ENCODE results near the gene MID1IP1. TPM values are rescaled to one million over a fixed set of nuclear protein-coding genes. Genes with fewer than 3 reads are reported as not detected.

The MID1IP1 gene
- total and polyA plus RNA-seq, 2 of the 8 experiments (the other 6 are each of a cell fraction or from before 2014, with no cell fraction given), result 118 to 128 TPM

DNA sequence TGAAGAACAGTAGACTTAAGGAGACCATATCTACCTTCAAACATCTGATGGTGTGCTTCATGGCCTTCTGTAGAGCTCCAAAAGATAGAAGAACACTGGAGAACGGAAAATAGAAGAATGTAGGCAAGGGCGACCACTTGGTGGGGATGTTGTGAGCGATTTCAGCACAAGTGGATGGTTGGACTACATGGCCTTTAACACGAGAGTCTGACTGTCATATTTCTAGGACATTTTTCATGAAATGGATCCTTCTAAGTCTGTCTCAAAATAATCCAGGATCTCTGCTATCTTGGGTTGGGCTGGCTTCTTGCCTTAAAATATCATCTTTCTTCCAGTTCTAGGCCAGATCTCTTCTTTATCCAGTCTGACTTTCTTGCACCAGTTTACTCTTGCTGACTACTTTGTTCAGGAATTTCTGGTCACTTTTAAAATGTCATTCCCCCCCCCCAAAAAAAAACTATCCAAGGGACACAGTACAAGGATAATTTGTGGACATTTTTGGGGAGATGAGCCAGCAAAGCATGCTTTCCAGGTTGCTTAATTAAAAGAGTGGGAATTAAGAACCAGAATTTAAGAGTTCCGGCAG lies 1.2 kb upstream of the MID1IP1 start:
- Histone ChIP-seq H3K4me2 (ENCODE audit: insufficient read depth in 1 of 2, low read depth in 2 of 2, low read length in 2 of 2) (no peak overlapping the region), H3K23me2 (ENCODE audit: low read depth, low read length) (peaks cover 3% of the 10 kb centered on the region; the same call in 1 of the 2 replicates), H2BK20ac (ENCODE audit: low read length) (no peak overlapping the region), H3K9me3 (ENCODE audit: insufficient read depth in 2 of 2, low read depth in 1 of 2, low read length in 1 of 2) (no peaks in the 10 kb centered on the region), H4K91ac (replicated peaks; ENCODE audit: insufficient read length, low read length) (no peak overlapping the region), H3K18ac (ENCODE audit: extremely low read depth, low read length) (no peak overlapping the region), H3K4me3 (ENCODE audit: extremely low read depth in 1 of 4, insufficient read depth in 2 of 4, low read depth in 3 of 4, low read length in 4 of 4) (no peak overlapping the region), H2BK12ac (ENCODE audit: low read depth, low read length) (no peak overlapping the region), H3K56ac (replicated peaks; ENCODE audit: insufficient read length, low read depth, low read length) (no peak overlapping the region), H3K36me3 (ENCODE audit: control insufficient read depth in 2 of 4, insufficient read depth in 4 of 4, low read length in 3 of 4) (peaks cover 0 to 15% (median 2%) of the 10 kb centered on the region in 4 experiments; a peak in 3 of 8 replicates), H3K79me2 (ENCODE audit: control insufficient read depth in 1 of 2, insufficient read depth in 2 of 2, low read length in 2 of 2) (peaks cover 4 to 23% of the 10 kb centered on the region in 2 experiments; a peak in 3 of 4 replicates), H3K4me1 (replicated peaks in 1 of 4; ENCODE audit: control insufficient read depth in 3 of 4, insufficient read depth in 4 of 4, low read length in 3 of 4) (no peaks in the 10 kb centered on the region; a peak in 2 of 7 replicates), H3K23ac (ENCODE audit: insufficient read length) (no peak overlapping the region), H4K20me1 (replicated peaks in 1 of 2; ENCODE audit: control insufficient read depth in 1 of 2, insufficient read depth in 2 of 2, low read length in 2 of 2) (no peaks in the 10 kb centered on the region), H4K5ac (ENCODE audit: insufficient read length, low read depth, low read length) (no peak overlapping the region), H3K4ac (replicated peaks; ENCODE audit: insufficient read length, low read depth, low read length) (no peak overlapping the region), H2AK5ac (ENCODE audit: low read depth, low read length) (no peak overlapping the region), H3K14ac (ENCODE audit: insufficient read length) (no peak overlapping the region), H3K27me3 (replicated peaks in 1 of 4; ENCODE audit: control insufficient read depth in 3 of 4, extremely low read depth in 1 of 4, insufficient read depth in 3 of 4, low read length in 3 of 4) (no peaks in the 10 kb centered on the region), H3K27ac (ENCODE audit: low read depth, low read length) (no peak overlapping the region), H3K9ac (replicated peaks in 1 of 4; ENCODE audit: extremely low read depth in 1 of 4, low read depth in 3 of 4, low read length in 3 of 4) (no peak overlapping the region), H4K8ac (ENCODE audit: extremely low read depth, insufficient read depth, low read length) (no peak overlapping the region), H3K79me1 (ENCODE audit: low read depth, low read length) (no peaks in the 10 kb centered on the region), H2BK15ac (ENCODE audit: low read length) (no peak overlapping the region), H2BK120ac (replicated peaks; ENCODE audit: low read depth, low read length) (no peak overlapping the region), H2BK5ac (ENCODE audit: low read depth, low read length) (no peak overlapping the region), H2AFZ (ENCODE audit: low read length) (no peak overlapping the region)
- FAIRE-seq (no peak), DNase-seq (ENCODE audit: low read depth in 1 of 2, low spot score in 2 of 2) (no peak)
- ChIA-PET CTCF (ENCODE audit: partially characterized antibody) (interaction anchor here (1.3 kb wide), 1 partner anchor 68 kb away, joined by 4 read pairs; no protein-coding TSS in a partner anchor), POLR2A (ENCODE audit: partially characterized antibody) (no interaction called here)
- WGBS, 2 experiments (ENCODE audit: extremely low coverage in 1 of 2, insufficient coverage in 1 of 2, insufficient read length in 1 of 2, insufficient replicate concordance in 2 of 2, low coverage in 1 of 2, low lambda C conversion rate in 2 of 2, missing lambda C conversion rate in 1 of 2), result 93% methylated on average over 5 of the region's 5 CpGs; no CpG with 5 or more reads in 1 of the 2 experiments
- TF ChIP-seq RXRA (IDR thresholded peaks at IDR 0.05; ENCODE audit: insufficient read depth, low read depth, low read length) (no peak), SP2 (IDR thresholded peaks at IDR 0.05; ENCODE audit: low read length) (no peak), RAD21 (IDR thresholded peaks at IDR 0.05 in 1 of 2, conservative IDR thresholded peaks at IDR 0.05 in 1 of 2; ENCODE audit: low read depth in 2 of 2, low read length in 2 of 2) (peak in 1 of 2 experiments; percentile 35; a peak in 1 of 4 replicates)
- TF ChIP-seq, protein P1, sequence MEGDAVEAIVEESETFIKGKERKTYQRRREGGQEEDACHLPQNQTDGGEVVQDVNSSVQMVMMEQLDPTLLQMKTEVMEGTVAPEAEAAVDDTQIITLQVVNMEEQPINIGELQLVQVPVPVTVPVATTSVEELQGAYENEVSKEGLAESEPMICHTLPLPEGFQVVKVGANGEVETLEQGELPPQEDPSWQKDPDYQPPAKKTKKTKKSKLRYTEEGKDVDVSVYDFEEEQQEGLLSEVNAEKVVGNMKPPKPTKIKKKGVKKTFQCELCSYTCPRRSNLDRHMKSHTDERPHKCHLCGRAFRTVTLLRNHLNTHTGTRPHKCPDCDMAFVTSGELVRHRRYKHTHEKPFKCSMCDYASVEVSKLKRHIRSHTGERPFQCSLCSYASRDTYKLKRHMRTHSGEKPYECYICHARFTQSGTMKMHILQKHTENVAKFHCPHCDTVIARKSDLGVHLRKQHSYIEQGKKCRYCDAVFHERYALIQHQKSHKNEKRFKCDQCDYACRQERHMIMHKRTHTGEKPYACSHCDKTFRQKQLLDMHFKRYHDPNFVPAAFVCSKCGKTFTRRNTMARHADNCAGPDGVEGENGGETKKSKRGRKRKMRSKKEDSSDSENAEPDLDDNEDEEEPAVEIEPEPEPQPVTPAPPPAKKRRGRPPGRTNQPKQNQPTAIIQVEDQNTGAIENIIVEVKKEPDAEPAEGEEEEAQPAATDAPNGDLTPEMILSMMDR (IDR thresholded peaks at IDR 0.05; ENCODE audit: control extremely low read depth in 1 of 3, insufficient read depth in 1 of 3, low read depth in 1 of 3, low read length in 3 of 3), result peak in 1 of 3 experiments; percentile 5; a peak in 1 of 4 replicates
